Measurements from ENCODE around the gene DZIP1.
"Not testable (repeated sequence)": the region's sequence is repeated elsewhere in the genome, so short reads cannot be mapped to it uniquely, and the experiment has no call there.

DZIP1 gene, protein sequence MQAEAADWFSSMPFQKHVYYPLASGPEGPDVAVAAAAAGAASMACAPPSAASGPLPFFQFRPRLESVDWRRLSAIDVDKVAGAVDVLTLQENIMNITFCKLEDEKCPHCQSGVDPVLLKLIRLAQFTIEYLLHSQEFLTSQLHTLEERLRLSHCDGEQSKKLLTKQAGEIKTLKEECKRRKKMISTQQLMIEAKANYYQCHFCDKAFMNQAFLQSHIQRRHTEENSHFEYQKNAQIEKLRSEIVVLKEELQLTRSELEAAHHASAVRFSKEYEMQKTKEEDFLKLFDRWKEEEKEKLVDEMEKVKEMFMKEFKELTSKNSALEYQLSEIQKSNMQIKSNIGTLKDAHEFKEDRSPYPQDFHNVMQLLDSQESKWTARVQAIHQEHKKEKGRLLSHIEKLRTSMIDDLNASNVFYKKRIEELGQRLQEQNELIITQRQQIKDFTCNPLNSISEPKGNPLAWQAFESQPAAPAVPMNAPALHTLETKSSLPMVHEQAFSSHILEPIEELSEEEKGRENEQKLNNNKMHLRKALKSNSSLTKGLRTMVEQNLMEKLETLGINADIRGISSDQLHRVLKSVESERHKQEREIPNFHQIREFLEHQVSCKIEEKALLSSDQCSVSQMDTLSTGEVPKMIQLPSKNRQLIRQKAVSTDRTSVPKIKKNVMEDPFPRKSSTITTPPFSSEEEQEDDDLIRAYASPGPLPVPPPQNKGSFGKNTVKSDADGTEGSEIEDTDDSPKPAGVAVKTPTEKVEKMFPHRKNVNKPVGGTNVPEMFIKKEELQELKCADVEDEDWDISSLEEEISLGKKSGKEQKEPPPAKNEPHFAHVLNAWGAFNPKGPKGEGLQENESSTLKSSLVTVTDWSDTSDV

GRCh38 chr13:95644601-95645052, at the start of gene DZIP1:
DZIP1 (minus strand) TSS chr13:95644706; CDS start chr13:95642029, 2,677 bp downstream.
- Histone ChIP-seq H3K36me3 (ENCODE audit: insufficient read depth, low read length) (no peaks in the 10 kb centered on the region), H3K4me1 (ENCODE audit: insufficient read depth, low read length) (peaks cover 6% of the 10 kb centered on the region; the same call in 1 of the 2 replicates), H3K9ac (ENCODE audit: low read depth, low read length) (peak within 1 kb of the TSS; percentile 77), H3K9me3 (ENCODE audit: control insufficient read depth, insufficient read depth, low read length) (no peaks in the 10 kb centered on the region; the same call in 1 of the 2 replicates)

DNA sequence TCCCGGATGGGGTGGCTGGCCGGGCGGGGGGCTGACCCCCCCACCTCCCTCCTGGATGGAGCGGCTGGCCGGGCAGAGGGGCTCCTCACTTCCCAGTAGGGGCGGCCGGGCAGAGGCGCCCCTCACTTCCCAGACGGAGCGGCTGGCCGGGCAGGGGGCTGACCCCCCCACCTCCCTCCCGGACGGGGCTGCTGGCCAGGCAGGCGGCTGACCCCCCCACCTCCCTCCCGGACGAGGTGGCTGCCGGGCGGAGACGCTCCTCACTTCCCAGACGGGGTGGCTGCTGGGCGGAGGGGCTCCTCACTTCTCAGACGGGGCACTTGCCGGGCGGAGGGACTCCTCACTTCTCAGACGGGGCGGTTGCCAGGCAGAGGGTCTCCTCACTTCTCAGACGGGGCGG, 46.5 kb upstream of the DZIP1 start:
- not testable (repeated sequence) for H3K9me3 ChIP-seq (ENCODE audit: control insufficient read depth, insufficient read depth, low read length); H3K4me1 ChIP-seq (ENCODE audit: insufficient read depth, low read length); H3K36me3 ChIP-seq (ENCODE audit: insufficient read depth, low read length); H3K9ac ChIP-seq (ENCODE audit: low read depth, low read length)

- Histone ChIP-seq H3K36me3 (ENCODE audit: insufficient read depth, low read length) (no peaks in the 10 kb centered on the region), H3K9ac (ENCODE audit: low read depth, low read length) (no peak overlapping the region), H3K9me3 (ENCODE audit: control insufficient read depth, insufficient read depth, low read length) (peaks cover 4% of the 10 kb centered on the region), H3K4me1 (ENCODE audit: insufficient read depth, low read length) (no peaks in the 10 kb centered on the region)
Measured at GRCh38 chr13:95689582-95689926, 45.0 kb upstream of the DZIP1 start.

- not testable (repeated sequence) for H3K36me3 ChIP-seq (ENCODE audit: insufficient read depth, low read length); H3K9me3 ChIP-seq (ENCODE audit: control insufficient read depth, insufficient read depth, low read length); H3K9ac ChIP-seq (ENCODE audit: low read depth, low read length); H3K4me1 ChIP-seq (ENCODE audit: insufficient read depth, low read length)
Measured at GRCh38 chr13:95684960-95685359, 40.5 kb upstream of the DZIP1 start.

DNA sequence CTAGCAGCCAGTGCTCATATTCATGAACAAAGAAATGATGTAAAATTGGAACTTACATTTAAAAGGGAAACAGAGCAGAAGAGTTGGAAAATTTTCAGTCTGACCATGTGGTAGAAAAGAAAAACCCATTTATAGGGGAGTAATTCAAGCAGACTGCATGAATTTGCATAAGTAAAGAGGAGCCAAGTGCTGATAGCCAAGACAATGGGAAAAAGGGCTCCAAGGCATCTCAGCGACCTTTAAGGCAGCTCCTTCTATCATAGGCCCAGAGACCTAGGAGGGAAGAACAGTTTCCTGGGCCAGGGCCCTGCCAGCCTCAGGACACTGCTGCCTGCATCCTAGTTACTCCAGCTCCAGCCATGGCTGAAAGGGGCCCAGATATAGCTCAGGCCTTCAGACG, 39.9 kb upstream of the DZIP1 start:
- Histone ChIP-seq H3K4me1 (ENCODE audit: insufficient read depth, low read length) (no peaks in the 10 kb centered on the region; the same call in 1 of the 2 replicates), H3K9me3 (ENCODE audit: control insufficient read depth, insufficient read depth, low read length) (peaks cover 4% of the 10 kb centered on the region), H3K36me3 (ENCODE audit: insufficient read depth, low read length) (no peaks in the 10 kb centered on the region), H3K9ac (ENCODE audit: low read depth, low read length) (no peak overlapping the region)

- peaks cover under 1% of the 10 kb centered on the region; the same call in 1 of the 2 replicates for H3K9me3 ChIP-seq (ENCODE audit: control insufficient read depth, insufficient read depth, low read length)
- H3K36me3 ChIP-seq (ENCODE audit: insufficient read depth, low read length), result no peaks in the 10 kb centered on the region
- no peak overlapping the region for H3K9ac ChIP-seq (ENCODE audit: low read depth, low read length)
- H3K4me1 ChIP-seq (ENCODE audit: insufficient read depth, low read length), result no peaks in the 10 kb centered on the region; the same call in 1 of the 2 replicates
Measured at GRCh38 chr13:95679722-95680121, 35.2 kb upstream of the DZIP1 start.

DNA sequence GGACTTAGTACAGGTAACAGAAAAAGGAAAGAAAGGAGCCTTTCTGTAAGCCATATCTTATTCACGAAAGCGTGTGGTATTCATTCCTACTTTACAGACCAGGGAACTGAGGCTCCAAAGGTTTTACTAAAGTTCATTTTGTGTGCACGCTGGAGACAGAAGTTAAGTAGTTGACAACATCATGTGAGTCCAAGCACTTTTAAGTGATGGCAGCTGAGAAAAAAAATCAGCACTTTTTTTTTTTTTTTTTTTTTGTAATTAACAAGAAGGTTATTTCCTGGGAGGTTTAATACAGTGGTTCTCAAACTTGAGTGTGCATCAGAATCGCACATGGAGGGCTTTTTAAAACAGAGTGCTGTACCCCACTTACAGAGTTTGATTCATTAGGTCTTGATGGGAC, 34.5 kb upstream of the DZIP1 start:
- Histone ChIP-seq H3K36me3 (ENCODE audit: insufficient read depth, low read length) (no peaks in the 10 kb centered on the region), H3K9me3 (ENCODE audit: control insufficient read depth, insufficient read depth, low read length) (no peaks in the 10 kb centered on the region), H3K9ac (ENCODE audit: low read depth, low read length) (no peak overlapping the region), H3K4me1 (ENCODE audit: insufficient read depth, low read length) (no peaks in the 10 kb centered on the region; the same call in 1 of the 2 replicates)

- Histone ChIP-seq H3K4me1 (ENCODE audit: insufficient read depth, low read length) (no peaks in the 10 kb centered on the region), H3K9me3 (ENCODE audit: control insufficient read depth, insufficient read depth, low read length) (0 out of 2 replicates have a peak, but pooled peaks cover 2% of the 10 kb centered on the region), H3K36me3 (ENCODE audit: insufficient read depth, low read length) (no peaks in the 10 kb centered on the region), H3K9ac (ENCODE audit: low read depth, low read length) (peak overlapping the region; percentile 65)
Measured at GRCh38 chr13:95677564-95678266, 33.2 kb upstream of the DZIP1 start.

DNA sequence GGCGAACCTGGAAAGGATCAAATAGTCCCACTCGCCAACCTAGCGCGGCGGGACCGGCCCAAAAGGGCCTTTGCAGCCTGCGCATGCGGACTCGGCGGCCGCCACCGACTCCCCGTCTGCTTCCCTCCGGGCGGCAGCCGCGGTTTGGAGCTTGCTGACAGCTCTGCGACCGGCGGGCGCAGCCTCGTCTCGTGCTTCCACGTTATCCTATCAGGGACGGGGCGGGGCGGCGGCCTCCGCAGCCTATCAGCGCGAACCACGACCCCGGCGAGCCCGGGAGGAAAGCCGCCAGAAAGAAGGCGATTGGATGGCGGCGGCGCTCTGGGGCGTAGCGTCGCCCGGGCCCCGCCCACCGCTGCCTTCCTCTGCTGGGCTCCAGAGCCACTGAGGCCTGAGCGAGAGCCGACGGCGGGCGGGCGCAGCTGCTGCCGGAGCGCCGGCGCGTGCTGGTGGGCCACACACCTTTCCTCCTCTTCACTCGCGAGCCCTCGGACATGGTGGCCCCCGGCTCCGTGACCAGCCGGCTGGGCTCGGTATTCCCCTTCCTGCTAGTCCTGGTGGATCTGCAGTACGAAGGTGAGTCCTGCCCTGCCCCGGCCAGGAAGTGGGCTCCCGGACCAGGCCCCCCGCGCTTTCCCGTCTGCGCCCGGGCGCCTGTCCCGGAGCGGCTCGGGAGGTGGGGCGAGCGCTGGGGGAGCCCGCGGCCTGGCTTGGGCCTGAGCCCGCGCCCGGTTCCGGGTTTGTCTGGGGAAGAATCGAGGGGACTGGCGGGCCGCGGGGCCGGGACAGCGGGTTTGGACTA, 32.5 kb upstream of the DZIP1 start, which contains the start of gene DNAJC3:
DNAJC3 (plus strand) TSS at position 378 of the 802 bp plus-strand sequence; CDS start at position 495, 117 bp downstream.
- Histone ChIP-seq H3K9me3 (ENCODE audit: control insufficient read depth, insufficient read depth, low read length) (0 out of 2 replicates have a peak, but pooled peaks cover 3% of the 10 kb centered on the region), H3K4me1 (ENCODE audit: insufficient read depth, low read length) (no peaks in the 10 kb centered on the region), H3K9ac (ENCODE audit: low read depth, low read length) (peak within 1 kb of the TSS; percentile 65), H3K36me3 (ENCODE audit: insufficient read depth, low read length) (no peaks in the 10 kb centered on the region)

GRCh38 chr13:95676105-95676761, 31.7 kb upstream of the DZIP1 start:
- no peaks in the 10 kb centered on the region for H3K4me1 ChIP-seq (ENCODE audit: insufficient read depth, low read length)
- peak overlapping the region; percentile 65 for H3K9ac ChIP-seq (ENCODE audit: low read depth, low read length)
- H3K9me3 ChIP-seq (ENCODE audit: control insufficient read depth, insufficient read depth, low read length), result 0 out of 2 replicates have a peak, but pooled peaks cover 5% of the 10 kb centered on the region
- H3K36me3 ChIP-seq (ENCODE audit: insufficient read depth, low read length), result no peaks in the 10 kb centered on the region

DNA sequence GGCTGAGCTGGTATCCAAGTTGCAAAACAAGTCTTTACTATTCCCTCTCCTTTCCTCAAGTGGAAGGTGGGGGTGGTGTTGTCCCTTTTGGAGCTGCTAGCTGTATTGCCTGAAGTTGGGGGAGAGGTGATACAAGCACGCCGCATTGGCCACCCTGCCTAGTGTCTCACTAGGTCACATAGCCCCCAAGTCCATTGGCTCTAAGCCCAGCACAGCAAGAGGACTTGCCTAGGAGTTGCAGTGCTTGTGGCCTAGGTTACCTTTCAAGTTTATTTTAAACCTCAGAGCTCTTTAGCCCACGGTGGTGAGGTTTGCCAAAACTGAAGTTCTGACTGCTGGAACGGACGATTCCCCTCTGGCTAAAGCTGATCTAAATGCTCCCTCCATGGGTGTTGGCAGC, 27.1 kb upstream of the DZIP1 start:
- Histone ChIP-seq H3K36me3 (ENCODE audit: insufficient read depth, low read length) (no peaks in the 10 kb centered on the region), H3K9ac (ENCODE audit: low read depth, low read length) (no peak overlapping the region), H3K9me3 (ENCODE audit: control insufficient read depth, insufficient read depth, low read length) (peaks cover 26% of the 10 kb centered on the region; the same call in 1 of the 2 replicates), H3K4me1 (ENCODE audit: insufficient read depth, low read length) (no peaks in the 10 kb centered on the region)

GRCh38 chr13:95667235-95667634, 22.7 kb upstream of the DZIP1 start:
- not testable (repeated sequence) for H3K4me1 ChIP-seq (ENCODE audit: insufficient read depth, low read length); H3K36me3 ChIP-seq (ENCODE audit: insufficient read depth, low read length); H3K9ac ChIP-seq (ENCODE audit: low read depth, low read length)
- peaks cover 29% of the 10 kb centered on the region; the same call in 1 of the 2 replicates for H3K9me3 ChIP-seq (ENCODE audit: control insufficient read depth, insufficient read depth, low read length)

DNA sequence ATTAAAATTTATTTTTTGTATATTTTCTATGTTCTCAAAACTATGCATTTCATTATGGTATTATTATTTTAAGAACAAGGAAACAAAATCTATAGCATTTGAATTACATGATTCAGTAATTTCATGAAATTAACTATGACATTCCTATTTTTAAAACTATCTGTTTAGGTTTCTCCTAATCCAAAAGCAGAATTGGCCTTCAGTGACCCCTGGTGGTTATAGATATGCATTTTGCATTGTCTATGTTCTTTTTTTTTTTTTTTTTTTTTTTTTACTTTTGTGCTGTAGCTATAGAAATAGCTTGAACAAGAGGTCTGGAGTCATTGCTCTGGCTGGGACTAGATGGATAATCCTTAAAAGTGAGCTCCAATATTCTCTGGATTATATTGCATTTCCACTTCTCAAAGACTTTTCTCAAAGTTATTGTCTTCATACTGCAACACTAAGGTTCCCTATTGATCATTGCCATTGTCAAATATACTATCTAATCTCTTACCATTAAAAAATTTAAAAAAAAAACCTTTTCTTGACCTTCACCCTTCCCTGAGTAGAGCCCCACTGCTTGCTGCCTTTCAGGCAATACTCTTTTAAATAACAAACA, 16.6 kb upstream of the DZIP1 start:
- Histone ChIP-seq H3K36me3 (ENCODE audit: insufficient read depth, low read length) (no peaks in the 10 kb centered on the region), H3K4me1 (ENCODE audit: insufficient read depth, low read length) (no peaks in the 10 kb centered on the region), H3K9me3 (ENCODE audit: control insufficient read depth, insufficient read depth, low read length) (peaks cover 4% of the 10 kb centered on the region; the same call in 1 of the 2 replicates), H3K9ac (ENCODE audit: low read depth, low read length) (no peak overlapping the region)

All from ES-I3 (cell line).